Measurements from ENCODE around the gene RHOB.

RHOB gene

GRCh38 chr2:20494241-20494640, 47.4 kb downstream of the RHOB start:
- DNase-seq (ENCODE audit: low spot score), result no peak

GRCh38 chr2:20496076-20496872, 49.4 kb downstream of the RHOB start:
- no peak for DNase-seq (ENCODE audit: low spot score)

- no peak for DNase-seq (ENCODE audit: low spot score)
Observed at GRCh38 chr2:20496942-20497341, 50.1 kb downstream of the RHOB start.

All from CD4-positive, alpha-beta T cell treated with Interleukin-15 for 4 hours (primary cell).